B cell (primary cell): ENCODE data around the gene AMBRA1. TPM values are rescaled to one million over a fixed set of nuclear protein-coding genes. Genes with fewer than 3 reads are reported as not detected.

Source experiments
- ATAC-seq: fragments of 200-7000 bp; cut with Tn5 transposase; one replicate; pipeline ENCODE4 v1.10.0; 2021; ENCODE audit warnings: low read depth, mild to moderate bottlenecking, moderate number of reproducible peaks, moderate library complexity
- CTCF ChIA-PET: fragments of 350-600 bp; sonication (Branson Sonifier 250); formaldehyde crosslinking; loops from one replicate; lab custom pipeline; 2021; ENCODE audit warnings: antibody characterized with exemption, inconsistent platforms; lab: Charles Lee
- POLR2A ChIA-PET: fragments of 350-600 bp; sonication (Branson Sonifier 250); formaldehyde crosslinking; loops from one replicate; lab custom pipeline; 2021; ENCODE audit warnings: antibody characterized with exemption; lab: Charles Lee
- DNase-seq: peaks from one replicate; pipeline ENCODE4 v3.0.0; 2013
- H2AFZ ChIP-seq: 2 replicates; pipeline ENCODE4 v1.6.1; 2012; ENCODE audit warnings: mild to moderate bottlenecking, low read depth, low read length; ENCODE audit not compliant: insufficient read depth, poor library complexity, severe bottlenecking
- H3K27ac ChIP-seq, 2 donors: 1 replicate in 1 of 2; 2 replicates in 1 of 2; pipeline ENCODE4 v1.5.1; 2012 to 2013; ENCODE audit warnings: low read length in 2 of 2, mild to moderate bottlenecking in 2 of 2, moderate library complexity in 1 of 2
- H3K27me3 ChIP-seq, 4 experiments: fragments of 200-600 bp in 1 of 4; sonication (generic) in 1 of 4; replicated peaks in 1 of 4; 1 replicate in 2 of 4; 2 replicates in 2 of 4; pipeline versions ENCODE4 v1.6.1 to v1.7.0; 2013 to 2016; ENCODE audit warnings: low read length in 3 of 4, mild to moderate bottlenecking in 2 of 4, mixed read lengths in 1 of 4, moderate library complexity in 1 of 4; ENCODE audit not compliant: insufficient read depth in 4 of 4, control insufficient read depth in 3 of 4; ENCODE audit errors: control extremely low read depth in 1 of 4
- H3K36me3 ChIP-seq, 2 experiments: replicated peaks in 1 of 2; 1 replicate in 1 of 2; 2 replicates in 1 of 2; pipeline versions ENCODE4 v1.6.1 to v1.7.1; 2013; ENCODE audit warnings: low read length in 1 of 2; ENCODE audit not compliant: insufficient read depth in 2 of 2, control insufficient read depth in 1 of 2; ENCODE audit errors: control extremely low read depth in 1 of 2, extremely low read depth in 1 of 2
- H3K4me1 ChIP-seq, 2 donors: fragments of 200-600 bp in 1 of 2; sonication (generic) in 1 of 2; 1 replicate in 1 of 2; 2 replicates in 1 of 2; pipeline versions ENCODE4 v1.5.1 to v1.6.1; 2013 to 2017; ENCODE audit warnings: low read length in 2 of 2; ENCODE audit not compliant: control insufficient read depth in 2 of 2, insufficient read depth in 2 of 2
- H3K4me2 ChIP-seq: replicated peaks from 2 replicates; pipeline ENCODE3; 2012; ENCODE audit warnings: mild to moderate bottlenecking, low read depth, low read length; ENCODE audit not compliant: poor library complexity, severe bottlenecking
- H3K4me3 ChIP-seq, 5 experiments: fragments of 200-600 bp in 1 of 5; sonication (generic) in 1 of 5; 1 replicate in 3 of 5; 2 replicates in 2 of 5; pipeline versions ENCODE4 v1.5.1 to v1.7.0; 2011 to 2016; ENCODE audit warnings: low read length in 4 of 5, mild to moderate bottlenecking in 4 of 5, low read depth in 2 of 5, control low read depth in 1 of 5, moderate library complexity in 1 of 5; ENCODE audit not compliant: insufficient read depth in 1 of 5; ENCODE audit errors: control extremely low read depth in 1 of 5, extremely low read depth in 1 of 5
- H3K79me2 ChIP-seq: fragments of 200-600 bp; sonication (generic); one replicate; pipeline ENCODE4 v1.6.0; 2016; ENCODE audit warnings: low read length; ENCODE audit not compliant: control insufficient read depth, insufficient read depth
- H3K9ac ChIP-seq: fragments of 200-600 bp; sonication (generic); 2 replicates; pipeline ENCODE4 v1.6.1; 2017; ENCODE audit warnings: mild to moderate bottlenecking, low read length, moderate library complexity
- H3K9me3 ChIP-seq, 3 donors: one replicate each; pipeline versions ENCODE4 v1.6.1 to v1.7.1; 2013; ENCODE audit warnings: low read length in 2 of 3; ENCODE audit not compliant: control insufficient read depth in 2 of 3, insufficient read depth in 1 of 3; ENCODE audit errors: control extremely low read depth in 1 of 3
- H4K20me1 ChIP-seq: 2 replicates; pipeline ENCODE4 v1.6.0; 2012; ENCODE audit warnings: mild to moderate bottlenecking, low read length; ENCODE audit not compliant: insufficient read depth, control insufficient read depth, poor library complexity, severe bottlenecking
- H3K27ac Mint-ChIP-seq: one replicate; pipeline ENCODE4 v1.8.0; 2021; ENCODE audit warnings: mixed read lengths
- H3K27me3 Mint-ChIP-seq: one replicate; pipeline ENCODE4 v1.8.0; 2021; ENCODE audit warnings: mixed read lengths
- H3K4me1 Mint-ChIP-seq: one replicate; pipeline ENCODE4 v1.8.0; 2021; ENCODE audit warnings: mixed read lengths
- H3K4me3 Mint-ChIP-seq: one replicate; pipeline ENCODE4 v1.8.0; 2021; ENCODE audit warnings: mixed read lengths
- H3K9me3 Mint-ChIP-seq: one replicate; pipeline ENCODE4 v1.8.0; 2022; ENCODE audit warnings: mixed read lengths; ENCODE audit not compliant: insufficient read depth
- EZH2 ChIP-seq: IDR thresholded peaks from 2 replicates; pipeline ENCODE4 v1.6.1; 2012; ENCODE audit warnings: borderline replicate concordance, low read depth, mild to moderate bottlenecking, moderate library complexity, low read length; ENCODE audit not compliant: insufficient read depth, poor library complexity, severe bottlenecking
- WGBS: methylation state at CpG from one replicate; pipeline ENCODE4 v1.1.5; 2013; ENCODE audit warnings: missing lambda C conversion rate; ENCODE audit not compliant: insufficient coverage; 5-methylcytosine and 5-hydroxymethylcytosine counted together
- intact Hi-C: fragments of 100-400 bp; cut with micrococcal nuclease; formaldehyde crosslinking; loops from one replicate; pipeline ENCODE4 v1.10.0; 2022
- polyA plus RNA-seq: library from polyadenylated mRNA; depleted of rRNA; stranded (reverse); fragments of >200 nt; gene quantifications from 2 replicates; pipeline ENCODE4 v1.2.3, GENCODE V29; 2012
- total RNA-seq, 2 donors: library from RNA; stranded (reverse); fragments of 120-200 nt in 1 of 2; gene quantifications; 1 replicate in 1 of 2; 2 replicates in 1 of 2; pipeline versions ENCODE4 v1.2.3 to v1.2.4, GENCODE V29; 2013 to 2022
- TF ChIP-seq, protein P1 (sequence below): fragments of 200-600 bp; IDR thresholded peaks from one replicate; pipeline ENCODE4 v1.8.0; 2022; ENCODE audit warnings: antibody characterized with exemption, mild to moderate bottlenecking

The AMBRA1 gene
- total and polyA plus RNA-seq, 2 donors (not counting 1 experiment from before 2014, with no cell fraction given): 13.8 to 36.1 TPM

- H3K79me2 ChIP-seq: peaks cover 72% of the 10 kb centered on the region
- CTCF ChIA-PET: no interaction called here
- no peak overlapping the region for H3K4me2 ChIP-seq
- H3K27ac ChIP-seq: no peak overlapping the region
- TF ChIP-seq, protein P1, sequence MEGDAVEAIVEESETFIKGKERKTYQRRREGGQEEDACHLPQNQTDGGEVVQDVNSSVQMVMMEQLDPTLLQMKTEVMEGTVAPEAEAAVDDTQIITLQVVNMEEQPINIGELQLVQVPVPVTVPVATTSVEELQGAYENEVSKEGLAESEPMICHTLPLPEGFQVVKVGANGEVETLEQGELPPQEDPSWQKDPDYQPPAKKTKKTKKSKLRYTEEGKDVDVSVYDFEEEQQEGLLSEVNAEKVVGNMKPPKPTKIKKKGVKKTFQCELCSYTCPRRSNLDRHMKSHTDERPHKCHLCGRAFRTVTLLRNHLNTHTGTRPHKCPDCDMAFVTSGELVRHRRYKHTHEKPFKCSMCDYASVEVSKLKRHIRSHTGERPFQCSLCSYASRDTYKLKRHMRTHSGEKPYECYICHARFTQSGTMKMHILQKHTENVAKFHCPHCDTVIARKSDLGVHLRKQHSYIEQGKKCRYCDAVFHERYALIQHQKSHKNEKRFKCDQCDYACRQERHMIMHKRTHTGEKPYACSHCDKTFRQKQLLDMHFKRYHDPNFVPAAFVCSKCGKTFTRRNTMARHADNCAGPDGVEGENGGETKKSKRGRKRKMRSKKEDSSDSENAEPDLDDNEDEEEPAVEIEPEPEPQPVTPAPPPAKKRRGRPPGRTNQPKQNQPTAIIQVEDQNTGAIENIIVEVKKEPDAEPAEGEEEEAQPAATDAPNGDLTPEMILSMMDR: no peak
- no peak for TF ChIP-seq EZH2
- peaks cover 37% of the 10 kb centered on the region for H4K20me1 ChIP-seq
- no peak overlapping the region for H3K4me3 ChIP-seq
- 100% methylated on average over 5 of the region's 7 CpGs for WGBS
- no peak overlapping the region for H3K4me3 Mint-ChIP-seq
- no peaks in the 10 kb centered on the region for H3K27me3 Mint-ChIP-seq
- ATAC-seq (no peak), DNase-seq (no peak)
- peaks cover 8 to 13% of the 10 kb centered on the region in 2 experiments for H3K36me3 ChIP-seq
- H3K4me1 ChIP-seq: peaks cover 4 to 17% of the 10 kb centered on the region in 2 donors
- H3K9me3 Mint-ChIP-seq: no peaks in the 10 kb centered on the region
- intact Hi-C loops: no loop called here
- no peaks in the 10 kb centered on the region for H3K27me3 ChIP-seq
- POLR2A ChIA-PET: no interaction called here
- H3K9me3 ChIP-seq: no peaks in the 10 kb centered on the region
- no peak overlapping the region for H2AFZ ChIP-seq
- no peak overlapping the region for H3K9ac ChIP-seq
- peaks cover 31% of the 10 kb centered on the region for H3K4me1 Mint-ChIP-seq
- no peak overlapping the region for H3K27ac Mint-ChIP-seq
These were observed 42.6 kb downstream of the AMBRA1 start for GRCh38 chr11:46551261-46551660.

GRCh38 chr11:46547579-46547978 is 46.2 kb downstream of the AMBRA1 start:
- no peaks in the 10 kb centered on the region for H3K4me1 ChIP-seq
- Mint-ChIP-seq H3K9me3 (no peaks in the 10 kb centered on the region), H3K4me3 (no peak overlapping the region), H3K27me3 (no peaks in the 10 kb centered on the region), H3K4me1 (peaks cover 3% of the 10 kb centered on the region), H3K27ac (no peak overlapping the region)
- no peak overlapping the region for H3K4me2 ChIP-seq
- intact Hi-C loops: no loop called here
- peaks cover 17 to 39% of the 10 kb centered on the region in 2 experiments for H3K36me3 ChIP-seq
- ChIA-PET CTCF (interaction anchor here (1.2 kb wide), 1 partner anchor 9 kb away, joined by 5 read pairs; no protein-coding TSS in a partner anchor), POLR2A (no interaction called here)
- no peak for ATAC-seq
- no peak overlapping the region for H3K27ac ChIP-seq
- TF ChIP-seq, protein P1: no peak
- H2AFZ ChIP-seq: no peak overlapping the region
- WGBS: 100% methylated on average over 2 of the region's 5 CpGs
- no peak for DNase-seq
- peaks cover 18% of the 10 kb centered on the region for H4K20me1 ChIP-seq
- H3K27me3 ChIP-seq: no peaks in the 10 kb centered on the region
- H3K4me3 ChIP-seq: no peak overlapping the region
- H3K9me3 ChIP-seq: no peaks in the 10 kb centered on the region
- peaks cover 63% of the 10 kb centered on the region for H3K79me2 ChIP-seq
- no peak overlapping the region for H3K9ac ChIP-seq
